Eye (tissue), 1 donor: Measurements from ENCODE around the gene PIGR.

ENCODE experiments used
- DNase-seq: peaks from one replicate; pipeline ENCODE4 v3.0.0-alpha.2; 2015

Gene PIGR, protein sequence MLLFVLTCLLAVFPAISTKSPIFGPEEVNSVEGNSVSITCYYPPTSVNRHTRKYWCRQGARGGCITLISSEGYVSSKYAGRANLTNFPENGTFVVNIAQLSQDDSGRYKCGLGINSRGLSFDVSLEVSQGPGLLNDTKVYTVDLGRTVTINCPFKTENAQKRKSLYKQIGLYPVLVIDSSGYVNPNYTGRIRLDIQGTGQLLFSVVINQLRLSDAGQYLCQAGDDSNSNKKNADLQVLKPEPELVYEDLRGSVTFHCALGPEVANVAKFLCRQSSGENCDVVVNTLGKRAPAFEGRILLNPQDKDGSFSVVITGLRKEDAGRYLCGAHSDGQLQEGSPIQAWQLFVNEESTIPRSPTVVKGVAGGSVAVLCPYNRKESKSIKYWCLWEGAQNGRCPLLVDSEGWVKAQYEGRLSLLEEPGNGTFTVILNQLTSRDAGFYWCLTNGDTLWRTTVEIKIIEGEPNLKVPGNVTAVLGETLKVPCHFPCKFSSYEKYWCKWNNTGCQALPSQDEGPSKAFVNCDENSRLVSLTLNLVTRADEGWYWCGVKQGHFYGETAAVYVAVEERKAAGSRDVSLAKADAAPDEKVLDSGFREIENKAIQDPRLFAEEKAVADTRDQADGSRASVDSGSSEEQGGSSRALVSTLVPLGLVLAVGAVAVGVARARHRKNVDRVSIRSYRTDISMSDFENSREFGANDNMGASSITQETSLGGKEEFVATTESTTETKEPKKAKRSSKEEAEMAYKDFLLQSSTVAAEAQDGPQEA

DNA sequence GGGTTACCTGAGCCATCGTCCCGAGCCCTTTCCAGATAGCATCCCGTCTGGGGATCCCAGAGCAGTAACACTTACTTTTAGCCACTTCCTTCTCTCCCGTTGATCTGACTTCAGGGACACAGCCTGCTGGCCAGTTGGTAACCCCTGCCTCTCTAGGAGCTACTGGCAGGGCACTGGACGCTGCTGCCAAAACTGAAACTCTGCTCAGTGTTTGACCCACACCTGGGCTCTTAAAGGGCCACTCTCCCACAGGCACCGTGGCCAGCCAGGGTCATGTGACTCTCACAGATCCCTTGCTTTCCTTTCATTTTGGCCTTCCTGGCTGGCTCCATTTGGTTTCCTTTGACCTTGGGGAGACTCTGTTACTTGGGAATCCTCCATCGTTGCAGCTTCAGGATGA is at the start of gene PIGR:
Gene PIGR (minus strand): TSS at position 206 of the 400 bp plus-strand sequence. CDS start 5,935 bp downstream, outside the sequence.
- DNase-seq, result no peak

- DNase-seq, result no peak
Measured at GRCh38 chr1:206992790-206993189, 46.5 kb upstream of the PIGR start.

DNA sequence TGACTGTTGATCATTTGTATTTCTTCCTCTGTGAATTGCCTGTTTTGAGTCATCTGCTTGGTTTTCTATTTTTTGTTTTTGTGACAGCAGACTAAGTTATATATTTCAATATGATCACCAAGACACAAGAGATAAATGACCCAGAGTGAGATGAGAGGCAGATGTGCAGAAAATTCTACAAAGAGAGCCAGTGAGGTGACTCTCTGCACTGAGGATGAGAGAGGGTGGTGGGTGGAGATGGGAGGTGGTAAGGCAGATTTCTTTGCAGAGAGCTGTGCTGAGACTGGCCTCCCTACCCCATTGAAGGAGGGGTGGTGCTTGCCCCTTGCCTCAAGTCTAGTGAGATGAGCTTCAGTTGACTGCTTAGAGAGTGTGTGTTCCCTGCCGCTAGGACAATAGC is 41.6 kb upstream of the PIGR start:
- no peak for DNase-seq

DNA sequence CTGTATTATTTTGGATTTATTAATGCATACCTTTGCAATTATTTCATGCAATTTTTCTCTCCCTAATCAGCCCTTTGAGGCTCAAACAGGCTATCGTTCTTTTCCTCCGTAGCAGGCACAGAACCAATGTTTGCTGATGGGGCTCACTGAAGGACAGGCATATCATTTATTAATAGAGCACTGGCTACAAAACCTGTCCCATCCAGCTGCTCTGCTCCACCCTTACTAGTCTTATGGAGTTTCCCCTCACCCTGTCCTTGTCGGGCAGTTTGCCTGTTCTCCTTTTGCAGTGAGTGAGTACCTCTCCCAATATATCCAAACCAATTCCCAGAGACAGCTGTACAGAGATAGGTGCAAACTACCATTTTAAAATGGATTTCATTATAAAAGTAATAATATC is 40.6 kb upstream of the PIGR start:
- no peak for DNase-seq

GRCh38 chr1:206986402-206986801 is 40.1 kb upstream of the PIGR start:
- no peak for DNase-seq

DNA sequence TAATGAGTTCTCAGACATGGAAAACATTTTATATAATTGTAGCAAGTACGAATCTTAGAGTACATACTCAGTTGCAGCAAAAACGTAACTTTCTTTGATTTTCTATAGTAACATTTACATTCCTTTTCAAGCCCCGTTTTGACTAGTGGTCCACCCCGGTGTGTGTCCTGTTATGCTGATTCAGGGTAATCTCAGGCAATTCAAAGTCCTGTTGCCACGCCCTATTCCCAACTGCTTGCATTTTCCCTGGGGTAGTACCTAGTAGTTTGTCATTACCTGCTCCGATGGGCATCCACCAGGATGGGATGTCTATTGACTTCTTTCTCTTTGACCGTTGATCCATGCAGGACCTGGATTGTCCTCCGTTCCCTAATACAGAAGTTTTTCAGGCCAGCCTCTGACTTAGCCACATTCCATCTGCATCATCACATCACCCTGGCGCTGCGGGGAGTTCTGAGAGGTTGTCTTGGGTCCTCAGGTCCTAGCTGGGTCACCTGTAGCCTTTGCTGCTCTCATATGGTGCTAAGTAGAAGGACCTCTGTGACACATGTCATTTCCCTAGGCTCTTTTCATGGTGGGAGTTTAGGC is 39.0 kb upstream of the PIGR start:
- no peak for DNase-seq

- peak; percentile 75 for DNase-seq
Measured at GRCh38 chr1:206982216-206982615, 36.0 kb upstream of the PIGR start.

DNA sequence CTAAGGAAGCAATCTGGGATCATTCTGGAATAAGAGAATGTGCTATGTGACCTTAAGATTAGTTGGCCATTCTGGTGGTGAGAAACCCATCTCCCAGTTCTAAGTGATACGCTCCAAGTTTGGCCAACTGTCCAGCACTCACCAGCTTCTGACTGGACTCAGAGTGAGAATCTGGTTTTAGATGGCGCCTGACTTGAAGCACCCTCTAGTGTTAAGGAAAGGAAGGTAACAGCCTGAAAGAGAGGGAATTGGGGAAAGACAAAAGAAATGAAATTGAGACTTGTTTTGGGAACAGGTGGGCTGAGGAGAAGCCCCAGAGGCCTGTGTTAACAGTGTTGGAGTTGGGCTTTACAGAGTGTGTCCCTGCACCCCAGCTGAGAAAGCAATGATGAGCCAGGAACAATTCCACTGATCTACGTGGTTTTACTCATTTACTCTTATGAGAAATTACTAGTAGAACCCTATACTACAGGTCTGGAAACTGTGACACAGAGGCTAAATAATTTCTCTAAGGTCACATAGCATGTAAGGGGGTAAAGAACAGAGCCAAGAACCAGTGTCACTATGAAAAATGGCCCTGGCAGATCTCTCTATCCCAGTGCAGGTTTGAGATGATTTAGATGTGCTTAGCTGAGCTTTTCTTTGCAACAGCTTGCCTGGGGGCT is 33.2 kb upstream of the PIGR start:
- DNase-seq, result no peak

- no peak for DNase-seq
Measured at GRCh38 chr1:206978259-206978658, 32.0 kb upstream of the PIGR start.

- DNase-seq, result no peak
Measured at GRCh38 chr1:206975306-206975705, 29.0 kb upstream of the PIGR start.

DNA sequence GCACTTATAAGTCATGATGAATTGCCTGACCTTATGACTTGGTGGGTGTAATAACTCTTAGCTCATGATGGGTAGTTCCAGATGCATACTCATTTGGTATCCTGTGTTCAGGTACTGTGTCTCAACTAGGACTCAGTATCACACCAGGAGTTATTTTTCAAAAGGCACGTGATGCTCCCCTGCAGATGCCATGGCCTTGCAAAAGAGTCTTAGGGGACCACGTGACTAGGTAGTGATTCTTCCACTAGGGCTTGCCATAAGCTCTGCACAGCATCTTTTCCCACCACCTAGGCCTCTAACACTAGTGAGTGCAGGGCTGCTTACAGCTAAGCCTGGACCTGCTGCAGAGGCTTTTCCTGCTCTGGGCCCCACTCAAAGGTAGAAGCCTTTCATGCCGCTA is 27.9 kb upstream of the PIGR start:
- no peak for DNase-seq

GRCh38 chr1:206972728-206973127 is 26.5 kb upstream of the PIGR start:
- DNase-seq, result no peak

DNA sequence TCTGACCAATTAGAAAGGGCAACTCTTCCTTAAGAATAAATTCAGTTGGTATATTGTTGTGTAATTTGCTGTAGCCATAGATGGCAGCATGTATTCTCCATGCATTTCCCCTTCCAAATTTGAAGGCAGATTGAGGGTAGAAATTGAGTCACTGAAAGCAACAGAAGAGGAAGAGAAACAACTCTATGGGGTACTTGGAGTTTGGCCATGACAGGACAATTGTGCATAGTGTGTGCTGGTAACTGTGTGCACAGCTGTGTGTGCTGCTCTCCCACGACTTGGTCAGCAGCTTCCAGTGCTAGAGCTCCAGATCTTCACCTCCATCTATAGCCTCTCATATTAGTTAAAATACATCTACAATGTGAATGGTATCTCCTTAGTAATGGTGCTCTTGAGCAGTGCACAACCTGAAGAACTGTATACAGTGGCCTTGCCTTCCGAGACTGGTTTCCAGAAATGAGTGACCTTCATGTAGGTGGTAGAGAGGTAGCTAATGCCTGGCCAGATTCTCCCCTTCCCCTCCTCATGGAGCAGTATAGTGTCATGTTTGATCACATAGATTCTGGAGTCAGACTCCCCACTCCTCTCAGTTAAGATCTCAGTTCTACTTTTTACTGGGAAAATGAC is 24.9 kb upstream of the PIGR start:
- no peak for DNase-seq

DNA sequence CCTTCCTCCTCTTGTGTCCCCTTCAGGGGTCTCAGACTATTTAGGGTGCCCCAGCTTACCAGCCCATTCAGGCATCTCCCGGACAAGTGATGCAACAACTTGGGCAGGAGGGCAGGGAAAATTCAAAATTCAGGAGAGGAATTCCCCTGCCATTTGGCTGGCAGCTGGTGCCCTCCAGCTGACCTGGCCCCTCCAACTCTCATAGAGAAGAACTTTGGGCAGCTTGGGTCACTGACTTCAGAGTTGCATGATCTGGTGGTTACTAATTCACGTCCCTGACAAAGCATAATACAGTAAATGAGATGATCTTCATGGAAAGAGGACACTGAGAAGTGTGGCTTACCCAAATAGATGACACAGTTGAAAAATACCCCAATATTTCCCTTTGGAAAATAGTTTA is 24.2 kb upstream of the PIGR start, which contains the start of gene FCAMR:
Gene FCAMR (minus strand): TSS at position 15 of the 400 bp plus-strand sequence. CDS start 335 bp downstream, outside the sequence.
- no peak for DNase-seq

DNA sequence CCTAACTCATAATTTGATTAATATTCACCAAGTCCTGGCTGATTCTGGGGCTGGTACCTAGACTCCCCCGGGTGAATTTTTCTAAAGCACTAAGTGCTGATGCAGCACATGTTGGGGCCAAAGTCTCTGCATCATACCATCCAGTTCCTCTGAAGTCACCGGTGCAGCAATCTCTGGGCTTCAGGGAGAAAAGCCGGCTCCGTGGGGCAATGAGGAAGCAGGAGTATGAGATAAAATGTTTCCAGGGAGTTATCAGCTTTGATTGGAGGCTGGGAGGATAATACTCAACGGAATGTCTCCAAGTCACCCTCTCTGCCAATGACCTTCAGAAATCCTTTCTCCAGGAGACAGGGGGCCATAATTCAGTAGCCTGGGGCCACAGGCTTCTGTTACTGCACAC is 22.8 kb upstream of the PIGR start:
- DNase-seq, result no peak

DNA sequence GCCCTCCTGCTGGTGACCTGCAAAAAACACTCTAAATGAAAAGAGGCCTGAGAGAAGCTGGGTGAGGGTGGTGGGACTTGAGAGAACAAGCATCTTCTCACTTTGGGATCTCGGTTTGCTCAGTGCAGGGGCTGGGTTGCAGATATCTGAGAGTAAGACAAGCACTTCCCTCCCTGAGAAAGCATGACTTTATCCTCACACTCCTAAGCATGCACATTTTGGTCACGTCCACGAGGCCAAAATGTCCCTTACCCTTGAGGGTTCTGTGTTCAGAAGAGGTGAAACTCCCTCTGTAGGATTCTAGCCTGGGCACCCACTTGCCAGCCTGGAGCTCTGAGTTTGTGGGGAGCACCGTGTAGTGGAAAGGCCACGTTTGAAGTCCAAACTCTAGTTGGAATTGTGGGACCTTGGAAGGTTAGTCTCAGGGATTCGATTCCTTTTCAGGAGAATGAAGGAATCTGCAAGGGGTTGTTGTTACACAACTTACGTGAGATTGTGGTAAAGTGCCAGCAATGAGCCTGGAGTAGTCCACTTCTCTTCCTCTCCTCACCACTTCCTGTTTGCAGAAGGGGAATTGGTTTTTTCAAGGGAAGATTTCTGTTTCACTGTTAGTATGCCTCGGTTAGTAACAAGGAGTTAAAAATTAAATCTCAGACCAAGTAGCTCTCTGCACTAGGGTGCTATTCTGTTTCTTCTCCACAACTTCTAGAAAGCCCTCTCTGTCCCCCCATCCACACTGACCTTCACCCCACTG is 21.0 kb upstream of the PIGR start:
- DNase-seq, result no peak

- DNase-seq, result no peak
Measured at GRCh38 chr1:206965781-206966180, 19.5 kb upstream of the PIGR start.

DNA sequence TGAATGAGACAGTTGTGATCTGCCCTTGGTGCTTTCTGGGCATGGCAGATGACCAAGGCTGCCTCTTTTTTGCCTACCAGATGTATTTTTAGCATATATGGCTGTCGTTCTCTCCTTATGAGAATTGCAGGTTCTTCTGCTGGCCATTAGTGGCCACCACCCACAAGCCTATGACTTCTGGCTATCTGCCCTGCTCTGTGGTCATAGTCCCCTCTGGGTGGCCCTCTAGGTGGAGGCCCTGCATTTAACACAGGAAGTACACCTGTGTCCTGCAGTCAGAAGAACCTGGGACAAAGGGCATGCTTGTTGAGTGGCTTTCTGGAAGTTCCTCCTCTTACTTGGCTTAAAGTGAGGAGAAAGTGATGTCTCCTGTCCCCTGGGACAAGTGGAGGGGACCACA is 17.5 kb upstream of the PIGR start:
- no peak for DNase-seq

DNA sequence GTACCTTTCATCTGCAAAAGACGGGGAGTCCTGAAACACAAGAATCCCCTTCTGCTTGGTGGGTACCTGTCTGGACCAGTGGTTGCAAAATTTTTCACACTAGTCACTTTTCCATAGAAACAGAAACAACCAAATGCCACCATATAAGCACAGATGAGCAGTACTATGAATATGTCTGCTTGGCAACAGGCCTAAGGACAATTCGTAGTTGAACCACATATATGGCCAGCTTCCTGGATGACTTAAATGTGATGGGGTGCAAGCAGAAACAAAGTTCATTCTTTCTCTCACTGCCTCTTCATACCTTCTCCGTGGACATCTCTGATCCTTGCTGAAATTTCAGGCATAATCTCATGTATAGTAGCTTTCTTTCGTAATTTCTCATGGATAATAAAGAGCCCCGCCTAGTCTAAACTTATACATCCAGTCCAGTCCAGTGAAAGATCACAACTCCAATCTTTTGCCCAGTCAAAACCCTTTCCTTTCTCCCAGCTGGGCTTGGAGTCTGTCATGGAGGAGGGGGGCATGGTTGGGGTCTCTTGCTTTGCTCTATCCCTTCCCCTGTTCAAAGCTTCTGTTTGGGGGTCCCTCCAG is 16.9 kb upstream of the PIGR start:
- DNase-seq, result no peak

- no peak for DNase-seq
Measured at GRCh38 chr1:206962272-206962671, 16.0 kb upstream of the PIGR start.

GRCh38 chr1:206961668-206962067 is 15.4 kb upstream of the PIGR start:
- no peak for DNase-seq
